NCI-H2196 (cell line): ENCODE results near the gene NR2F2.

ENCODE experiments used
- DNase-seq: peaks from one replicate; lab custom pipeline; 2025; ENCODE audit not compliant: unreplicated experiment; lab: John Stamatoyannopoulos, UW

NR2F2 gene

DNA sequence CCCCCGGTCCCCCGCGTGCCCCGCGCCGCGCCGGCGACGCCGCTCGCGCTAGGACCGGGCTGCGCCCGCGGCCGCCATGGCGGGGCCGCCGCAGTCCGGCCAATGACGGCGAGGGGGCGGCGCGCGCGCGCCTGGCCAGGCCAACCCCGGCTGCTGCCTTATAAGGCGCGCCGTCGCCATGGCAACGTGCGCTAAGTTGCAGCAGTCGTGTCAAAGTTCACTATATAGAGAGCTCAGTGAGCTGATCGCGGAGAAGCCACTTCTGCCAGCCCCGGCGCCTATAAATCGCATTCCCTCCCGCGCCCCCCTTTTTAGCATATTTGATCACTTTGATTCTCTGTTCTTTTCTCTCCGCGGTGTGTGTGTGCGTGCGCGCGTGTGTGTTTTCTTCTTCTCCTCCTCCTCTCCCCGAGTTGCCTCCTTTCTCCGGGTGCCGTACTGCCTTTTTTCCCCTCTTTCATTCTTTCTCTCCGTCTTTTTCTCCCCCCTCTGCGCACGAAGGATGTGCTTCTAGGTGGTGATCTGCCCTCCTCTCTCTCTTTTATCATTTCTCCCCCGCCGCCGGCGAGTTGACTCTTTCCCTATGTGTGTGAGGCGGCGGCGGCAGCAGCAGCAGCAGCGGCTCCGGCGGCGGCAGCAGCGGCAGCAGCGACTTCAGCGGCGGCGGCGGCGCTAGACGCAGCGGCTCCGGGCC is at the start of gene NR2F2:
Gene NR2F2 (plus strand): TSS at position 251 of the 694 bp plus-strand sequence. CDS start 1,406 bp downstream, outside the sequence.
- peak; percentile 89 for DNase-seq

DNA sequence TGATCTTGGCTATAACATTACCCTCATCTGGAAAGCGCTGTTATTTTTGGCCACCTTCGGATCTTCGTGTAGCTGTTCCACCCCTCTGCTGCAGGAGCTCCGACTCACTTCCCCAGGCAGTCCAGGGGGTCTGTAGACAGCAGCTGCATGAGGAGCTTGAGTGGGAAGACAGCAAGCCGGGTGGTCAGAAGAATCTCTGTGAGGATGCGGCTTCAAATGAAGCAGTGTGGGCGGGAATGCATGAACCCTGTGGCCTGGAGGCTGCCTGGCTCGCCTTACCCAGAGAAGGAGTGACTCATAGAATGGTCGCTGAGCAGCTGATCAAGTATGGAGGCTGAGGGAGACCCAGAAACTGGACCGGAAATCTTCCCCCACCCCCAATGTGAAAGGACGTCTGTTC is 45.2 kb upstream of the NR2F2 start:
- DNase-seq = no peak

GRCh38 chr15:96285729-96286254 is 44.7 kb upstream of the NR2F2 start:
- DNase-seq = no peak

DNA sequence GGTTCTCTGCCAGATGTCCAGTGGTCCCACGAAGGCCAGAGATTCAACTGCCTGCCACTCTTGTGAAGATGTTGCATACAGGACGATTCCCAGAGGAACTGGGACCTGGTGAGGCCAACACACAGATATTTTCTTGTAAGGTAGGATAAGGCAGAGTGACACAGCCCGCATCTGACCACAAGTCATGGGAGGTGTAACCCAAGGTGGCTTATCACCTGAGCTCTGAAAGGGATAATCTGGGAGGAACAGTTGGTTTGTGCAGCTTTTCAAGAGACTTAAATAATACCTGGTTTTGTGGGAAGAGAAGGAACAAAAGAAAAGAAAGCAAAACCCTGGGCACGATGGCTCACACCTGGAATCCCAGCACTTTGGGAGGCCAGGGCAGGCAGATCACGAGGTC is 39.8 kb upstream of the NR2F2 start:
- DNase-seq = no peak

- DNase-seq = no peak
Observed at GRCh38 chr15:96292635-96293034, 37.9 kb upstream of the NR2F2 start.

DNA sequence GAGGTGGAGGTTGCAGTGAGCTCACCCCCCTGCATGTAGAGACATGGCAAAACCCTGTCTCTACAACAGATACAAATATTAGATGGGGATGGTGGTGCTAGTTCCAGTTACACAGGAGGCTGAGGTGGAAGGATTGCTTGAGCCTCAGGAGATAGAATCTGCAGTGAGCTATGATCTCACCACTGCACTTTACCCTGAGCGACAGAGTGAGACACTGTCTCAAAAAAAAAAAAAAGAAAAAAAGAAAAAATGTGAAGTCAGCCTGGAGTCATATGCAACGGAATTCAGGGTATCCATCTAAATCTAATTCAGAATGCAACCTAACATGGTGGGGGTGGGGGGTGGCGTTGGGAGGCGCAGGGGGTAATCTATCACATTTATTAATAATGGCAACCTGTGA is 37.1 kb upstream of the NR2F2 start:
- DNase-seq = no peak

GRCh38 chr15:96294766-96295165 is 35.7 kb upstream of the NR2F2 start:
- no peak for DNase-seq

GRCh38 chr15:96296264-96296663 is 34.2 kb upstream of the NR2F2 start:
- DNase-seq = no peak

- no peak for DNase-seq
Observed at GRCh38 chr15:96297783-96298182, 32.7 kb upstream of the NR2F2 start.

- DNase-seq = no peak
Observed at GRCh38 chr15:96298217-96298616, 32.3 kb upstream of the NR2F2 start.

GRCh38 chr15:96300836-96301235 is 29.7 kb upstream of the NR2F2 start:
- no peak for DNase-seq

DNA sequence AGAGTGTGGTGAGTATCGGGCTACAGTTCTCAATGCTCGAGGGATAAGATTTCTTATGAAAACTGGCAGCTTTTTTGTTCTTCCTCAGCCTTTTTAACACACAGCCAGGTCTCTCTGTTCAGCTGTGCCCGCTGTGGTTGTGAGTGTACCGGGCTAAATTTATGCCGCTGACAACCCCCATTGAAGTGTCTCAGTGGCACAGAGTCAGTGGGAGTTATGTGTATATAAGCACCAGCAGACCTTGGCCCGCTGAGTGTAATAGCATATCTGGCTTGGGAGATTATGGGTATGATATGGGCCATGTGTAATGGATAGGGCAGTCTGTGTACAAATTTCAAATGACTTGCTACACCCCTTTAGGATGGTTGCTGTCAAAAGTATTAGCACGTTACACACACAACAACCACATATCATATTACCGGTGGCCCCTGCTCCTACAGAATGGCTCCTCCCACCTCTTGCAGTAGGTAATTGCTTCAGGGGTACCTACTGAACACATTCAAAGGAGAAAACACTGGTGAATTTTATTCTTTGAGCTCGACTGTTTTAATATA is 26.9 kb upstream of the NR2F2 start:
- no peak for DNase-seq

DNA sequence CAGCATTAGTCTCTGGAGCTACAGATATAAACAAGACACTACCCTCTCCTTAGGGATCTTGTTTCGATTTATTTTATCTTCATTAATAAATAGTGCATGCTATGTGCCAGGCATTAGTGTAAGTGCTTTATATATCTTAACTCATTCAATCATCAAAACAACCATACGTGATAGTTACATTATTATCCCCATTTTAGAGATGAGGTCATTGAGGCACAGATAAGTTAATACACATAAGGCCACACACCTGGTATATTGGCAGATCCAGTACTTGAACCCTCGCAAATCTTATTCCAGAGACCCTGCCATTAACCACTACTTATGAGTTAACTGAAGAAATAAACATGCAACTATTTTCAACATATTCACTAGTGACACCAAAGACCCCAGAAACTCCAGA is 25.7 kb upstream of the NR2F2 start:
- DNase-seq = no peak

- no peak for DNase-seq
Observed at GRCh38 chr15:96306321-96306720, 24.2 kb upstream of the NR2F2 start.

GRCh38 chr15:96307856-96308394 is 22.6 kb upstream of the NR2F2 start:
- DNase-seq = no peak

DNA sequence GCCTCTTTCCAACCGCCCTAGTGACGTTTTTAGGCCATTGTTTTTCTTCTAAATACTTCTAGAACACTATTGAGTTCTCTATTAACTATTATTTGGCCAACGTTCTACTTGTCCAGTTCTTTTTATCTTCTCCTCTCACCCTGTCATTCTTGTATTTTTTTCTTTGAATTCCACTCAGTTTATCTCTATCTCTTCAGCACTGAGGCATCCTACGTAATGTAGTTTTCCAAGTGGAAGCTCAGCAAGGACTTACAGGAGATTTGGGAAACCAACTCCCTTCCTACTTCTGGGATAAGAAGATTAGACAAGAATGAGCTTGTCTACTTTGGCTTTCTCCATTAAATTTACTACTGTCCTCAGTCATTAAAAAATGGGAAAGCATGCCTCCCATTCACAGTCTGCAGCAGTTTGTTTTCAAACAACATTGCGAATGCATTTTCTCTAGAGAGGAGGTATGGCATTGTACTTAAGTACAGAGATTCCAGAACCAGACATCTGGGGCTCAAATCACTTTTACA is 21.3 kb upstream of the NR2F2 start:
- no peak for DNase-seq

DNA sequence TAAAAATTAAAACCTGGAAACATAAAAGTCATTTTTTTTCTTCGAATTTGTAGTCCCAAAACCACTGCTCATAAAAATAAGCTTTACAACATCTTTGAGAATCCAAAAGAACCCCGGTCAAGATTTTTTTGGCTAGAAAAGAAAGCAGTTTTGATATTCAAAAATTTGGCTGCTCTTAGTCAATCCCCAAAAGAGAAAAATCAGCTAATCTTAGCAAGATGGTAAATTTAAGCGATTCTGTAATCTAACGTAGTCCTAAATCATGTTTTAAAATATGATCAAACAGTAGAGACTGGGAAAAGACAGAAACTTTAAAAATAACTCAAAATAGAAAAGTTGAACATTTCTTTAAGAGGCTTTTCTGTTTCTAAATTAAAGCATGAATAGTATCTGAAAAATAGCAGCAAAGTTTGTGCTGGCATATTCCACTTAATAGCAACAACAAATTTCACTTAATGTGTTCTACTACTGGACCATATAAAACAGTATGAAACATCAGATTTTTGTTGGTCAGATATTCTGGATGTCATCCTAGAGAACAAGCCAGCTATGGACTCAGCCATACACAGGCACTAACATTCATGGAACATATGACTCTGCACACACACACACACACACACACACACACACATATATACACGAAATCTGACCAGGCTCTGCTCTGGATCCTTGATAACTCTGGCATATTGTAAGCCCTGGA is 19.1 kb upstream of the NR2F2 start:
- DNase-seq = no peak

GRCh38 chr15:96311956-96312294 is 18.6 kb upstream of the NR2F2 start:
- no peak for DNase-seq

DNA sequence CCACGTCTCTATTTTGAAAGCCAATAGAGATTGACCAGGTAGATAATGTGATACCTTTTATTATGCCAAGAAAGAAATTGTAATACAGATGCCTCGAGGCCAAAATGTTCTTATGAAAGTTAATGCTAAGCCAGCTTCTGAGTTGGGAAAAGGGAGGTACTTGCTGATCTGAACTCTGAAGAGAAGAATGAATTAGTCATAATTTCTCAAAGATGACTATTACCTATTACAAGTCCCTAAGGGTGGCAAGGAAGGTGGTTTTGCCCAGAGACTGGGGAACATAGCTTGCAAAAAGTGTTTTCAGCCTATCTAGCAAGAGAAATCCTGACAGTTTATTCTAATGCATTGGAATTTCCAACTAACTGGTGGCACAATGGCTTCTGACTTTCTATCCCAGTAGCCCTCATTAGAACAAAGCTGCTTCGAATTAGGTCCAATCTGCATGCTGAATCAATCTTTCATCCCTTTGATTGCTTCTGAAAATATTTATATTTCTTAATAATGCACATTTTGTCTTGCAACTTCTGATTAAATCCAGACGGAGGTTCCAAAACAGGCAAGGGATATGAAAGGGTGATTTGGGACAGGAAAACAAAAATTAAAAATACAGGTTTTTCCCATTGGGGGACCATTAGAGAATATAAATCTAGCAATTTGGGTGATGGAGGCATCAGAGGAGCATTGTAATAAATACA is 17.7 kb upstream of the NR2F2 start:
- no peak for DNase-seq

DNA sequence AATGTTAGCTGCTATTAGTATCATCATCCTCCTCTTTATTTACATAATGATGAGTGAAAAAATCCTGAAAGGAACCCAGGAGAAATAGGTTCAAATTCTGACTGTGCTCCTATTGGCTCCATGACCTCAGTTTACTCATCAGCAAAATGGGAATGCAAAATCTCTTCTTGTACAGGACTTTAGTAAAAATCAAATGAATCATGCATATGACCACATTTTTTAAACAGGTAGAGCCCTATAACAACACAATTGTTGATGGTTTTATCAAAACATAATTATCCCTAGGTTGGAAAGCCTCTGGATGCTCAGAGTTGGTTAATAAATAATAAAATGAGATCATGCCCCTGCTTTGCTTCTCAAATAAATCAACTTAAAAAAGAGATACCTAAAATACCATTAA is 16.0 kb upstream of the NR2F2 start:
- DNase-seq = no peak

DNA sequence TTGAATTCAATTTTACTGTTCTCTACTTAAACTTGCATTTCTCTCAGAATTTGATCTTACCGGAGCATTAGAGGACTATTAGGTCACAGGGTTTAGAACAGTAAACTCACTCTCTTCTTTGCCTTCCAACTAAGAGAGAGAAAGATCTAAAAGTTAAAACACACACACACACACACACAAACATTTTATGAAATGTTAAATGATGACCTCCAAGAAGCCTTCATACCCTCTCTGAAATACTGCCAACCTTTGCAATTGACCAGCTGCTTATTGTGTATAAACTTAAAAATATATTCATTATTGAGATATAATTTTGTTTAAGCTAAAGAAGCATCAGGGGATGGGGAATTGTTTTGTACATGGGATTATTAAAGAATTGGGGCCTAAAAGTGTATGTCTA is 15.5 kb upstream of the NR2F2 start:
- DNase-seq = no peak
